H9 (cell line): ENCODE data around the gene MPP1. TPM values are rescaled to one million over a fixed set of nuclear protein-coding genes. Genes with fewer than 3 reads are reported as not detected.

Experiments
- DNase-seq: peaks from one replicate; pipeline ENCODE4 v3.0.0-alpha.2; 2017
- H2AFZ ChIP-seq: one replicate; pipeline ENCODE4 v1.6.1; 2013; ENCODE audit warnings: mild to moderate bottlenecking, low read length, control low read depth, moderate library complexity
- H2AK5ac ChIP-seq: 2 replicates; pipeline ENCODE4 v1.6.1; 2013; ENCODE audit warnings: low read length, control low read depth, mixed read lengths; ENCODE audit not compliant: insufficient read length
- H2BK120ac ChIP-seq: one replicate; pipeline ENCODE4 v1.6.1; 2013; ENCODE audit warnings: low read depth, mild to moderate bottlenecking, low read length, control low read depth, inconsistent platforms; ENCODE audit not compliant: poor library complexity, severe bottlenecking
- H2BK12ac ChIP-seq: 2 replicates; pipeline ENCODE4 v1.6.1; 2013; ENCODE audit warnings: low read length, control low read depth, mixed read lengths, low read depth; ENCODE audit not compliant: insufficient read length
- H2BK15ac ChIP-seq: 2 replicates; pipeline ENCODE4 v1.6.1; 2013; ENCODE audit warnings: low read depth, low read length, control low read depth
- H2BK20ac ChIP-seq: one replicate; pipeline ENCODE4 v1.6.1; 2013; ENCODE audit warnings: low read depth, mild to moderate bottlenecking, low read length, control low read depth, inconsistent platforms; ENCODE audit not compliant: poor library complexity, severe bottlenecking
- H2BK5ac ChIP-seq: 2 replicates; pipeline ENCODE4 v1.6.1; 2013; ENCODE audit warnings: low read length, control low read depth, mixed read lengths; ENCODE audit not compliant: insufficient read length
- H3K14ac ChIP-seq: 2 replicates; pipeline ENCODE4 v1.6.1; 2013; ENCODE audit warnings: low read length, control low read depth; ENCODE audit not compliant: insufficient read depth
- H3K18ac ChIP-seq: 2 replicates; pipeline ENCODE4 v1.6.1; 2013; ENCODE audit warnings: low read depth, mild to moderate bottlenecking, mixed read lengths, low read length, control low read depth; ENCODE audit not compliant: insufficient read length
- H3K23ac ChIP-seq: 2 replicates; pipeline ENCODE4 v1.6.1; 2013; ENCODE audit warnings: low read length, control low read depth, mixed read lengths, low read depth; ENCODE audit not compliant: insufficient read length
- H3K23me2 ChIP-seq: 2 replicates; pipeline ENCODE4 v1.6.1; 2013; ENCODE audit warnings: low read depth, mild to moderate bottlenecking, mixed read lengths, low read length, control low read depth; ENCODE audit not compliant: insufficient read length, poor library complexity, severe bottlenecking
- H3K27ac ChIP-seq: 2 replicates; pipeline ENCODE4 v1.5.1; 2013; ENCODE audit warnings: low read length, control low read depth, mixed read lengths, low read depth; ENCODE audit not compliant: insufficient read length
- H3K27me3 ChIP-seq: 2 replicates; pipeline ENCODE4 v1.6.1; 2013; ENCODE audit warnings: low read length, control low read depth, inconsistent platforms; ENCODE audit not compliant: insufficient read depth
- H3K4ac ChIP-seq: 2 replicates; pipeline ENCODE4 v1.6.1; 2013; ENCODE audit warnings: low read depth, mild to moderate bottlenecking, control low read depth, inconsistent platforms, low read length, moderate library complexity
- H3K4me1 ChIP-seq: 2 replicates; pipeline ENCODE4 v1.6.1; 2013; ENCODE audit warnings: low read length, control low read depth, inconsistent platforms; ENCODE audit not compliant: insufficient read depth
- H3K4me2 ChIP-seq: 2 replicates; pipeline ENCODE4 v1.6.1; 2013; ENCODE audit warnings: low read length, control low read depth, mixed read lengths; ENCODE audit not compliant: insufficient read length, insufficient read depth
- H3K56ac ChIP-seq: 2 replicates; pipeline ENCODE4 v1.6.1; 2013; ENCODE audit warnings: low read depth, mild to moderate bottlenecking, mixed read lengths, low read length, control low read depth; ENCODE audit not compliant: insufficient read length
- H3K79me1 ChIP-seq: 2 replicates; pipeline ENCODE4 v1.6.1; 2013; ENCODE audit warnings: low read depth, mild to moderate bottlenecking, moderate library complexity, low read length, control low read depth, inconsistent platforms; ENCODE audit not compliant: insufficient read depth, poor library complexity, severe bottlenecking
- H3K79me2 ChIP-seq: 2 replicates; pipeline ENCODE4 v1.6.1; 2013; ENCODE audit warnings: low read length, control low read depth, inconsistent platforms; ENCODE audit not compliant: insufficient read depth
- H3K9ac ChIP-seq: 2 replicates; pipeline ENCODE4 v1.6.1; 2013; ENCODE audit warnings: low read length, control low read depth, mixed read lengths; ENCODE audit not compliant: insufficient read length; ENCODE audit errors: extremely low read depth
- H3K9me3 ChIP-seq: one replicate; pipeline ENCODE4 v1.6.1; 2013; ENCODE audit warnings: low read depth, low read length, inconsistent platforms; ENCODE audit not compliant: control insufficient read depth
- H3T11ph ChIP-seq: one replicate; pipeline ENCODE4 v1.6.1; 2013; ENCODE audit warnings: mild to moderate bottlenecking, low read length, control low read depth, inconsistent platforms
- H4K20me1 ChIP-seq: one replicate; pipeline ENCODE4 v1.6.1; 2013; ENCODE audit not compliant: control insufficient read depth, insufficient read length, insufficient read depth
- H4K5ac ChIP-seq: 2 replicates; pipeline ENCODE4 v1.6.1; 2013; ENCODE audit warnings: low read depth, mild to moderate bottlenecking, mixed read lengths, low read length, control low read depth; ENCODE audit not compliant: insufficient read length
- H4K8ac ChIP-seq: replicated peaks from 2 replicates; pipeline ENCODE4 v1.6.1; 2013; ENCODE audit warnings: low read length, control low read depth, mixed read lengths, low read depth; ENCODE audit not compliant: insufficient read length
- H4K91ac ChIP-seq: 2 replicates; pipeline ENCODE4 v1.6.1; 2013; ENCODE audit warnings: low read depth, mild to moderate bottlenecking, moderate library complexity, mixed read lengths, low read length, control low read depth; ENCODE audit not compliant: insufficient read length
- H3K27ac Mint-ChIP-seq, 3 experiments: 2 replicates in 2 of 3; 3 replicates in 1 of 3; pipeline ENCODE4 v1.8.0; 2020 to 2021; ENCODE audit warnings: mixed read lengths in 3 of 3, mild to moderate bottlenecking in 1 of 3, moderate library complexity in 1 of 3
- H3K27me3 Mint-ChIP-seq: 2 replicates; pipeline ENCODE4 v1.8.0; 2021; ENCODE audit warnings: low read depth, mild to moderate bottlenecking, moderate library complexity, mixed read lengths
- H3K36me3 Mint-ChIP-seq, 3 experiments: 2 replicates in 2 of 3; 3 replicates in 1 of 3; pipeline ENCODE4 v1.8.0; 2020 to 2021; ENCODE audit warnings: low read depth in 3 of 3, mixed read lengths in 3 of 3; ENCODE audit not compliant: insufficient read depth in 1 of 3
- H3K4me1 Mint-ChIP-seq, 2 experiments: 2 replicates each; pipeline ENCODE4 v1.8.0; 2020; ENCODE audit warnings: mixed read lengths in 2 of 2
- H3K4me3 Mint-ChIP-seq, 2 experiments: 2 replicates in 1 of 2; 3 replicates in 1 of 2; pipeline ENCODE4 v1.8.0; 2020 to 2021; ENCODE audit warnings: mild to moderate bottlenecking in 2 of 2, mixed read lengths in 2 of 2, moderate library complexity in 1 of 2
- H3K9me3 Mint-ChIP-seq, 2 experiments: 2 replicates in 1 of 2; 3 replicates in 1 of 2; pipeline ENCODE4 v1.8.0; 2020; ENCODE audit warnings: mild to moderate bottlenecking in 2 of 2, mixed read lengths in 2 of 2, moderate library complexity in 1 of 2
- WGBS: extraction: QIAGEN DNeasy Blood & Tissue Kit; methylation state at CpG from one replicate; pipeline ENCODE4 v1.1.7; 2013; ENCODE audit warnings: missing lambda C conversion rate, low lambda C conversion rate, mixed read lengths; ENCODE audit not compliant: insufficient read length; ENCODE audit errors: extremely low coverage; 5-methylcytosine and 5-hydroxymethylcytosine counted together
- total RNA-seq: library from RNA; stranded (reverse); gene quantifications from 2 replicates; pipeline ENCODE4 v1.2.1, GENCODE V29; 2021
- TF ChIP-seq, protein P1 (sequence below): fragments of 200-600 bp; sonication (generic); conservative IDR thresholded peaks from 3 replicates; pipeline ENCODE4 v1.8.0; 2021; ENCODE audit warnings: antibody characterized with exemption, mild to moderate bottlenecking

The MPP1 gene
- total RNA-seq, 1 experiment from 2014 or later: 17.9 TPM

DNA sequence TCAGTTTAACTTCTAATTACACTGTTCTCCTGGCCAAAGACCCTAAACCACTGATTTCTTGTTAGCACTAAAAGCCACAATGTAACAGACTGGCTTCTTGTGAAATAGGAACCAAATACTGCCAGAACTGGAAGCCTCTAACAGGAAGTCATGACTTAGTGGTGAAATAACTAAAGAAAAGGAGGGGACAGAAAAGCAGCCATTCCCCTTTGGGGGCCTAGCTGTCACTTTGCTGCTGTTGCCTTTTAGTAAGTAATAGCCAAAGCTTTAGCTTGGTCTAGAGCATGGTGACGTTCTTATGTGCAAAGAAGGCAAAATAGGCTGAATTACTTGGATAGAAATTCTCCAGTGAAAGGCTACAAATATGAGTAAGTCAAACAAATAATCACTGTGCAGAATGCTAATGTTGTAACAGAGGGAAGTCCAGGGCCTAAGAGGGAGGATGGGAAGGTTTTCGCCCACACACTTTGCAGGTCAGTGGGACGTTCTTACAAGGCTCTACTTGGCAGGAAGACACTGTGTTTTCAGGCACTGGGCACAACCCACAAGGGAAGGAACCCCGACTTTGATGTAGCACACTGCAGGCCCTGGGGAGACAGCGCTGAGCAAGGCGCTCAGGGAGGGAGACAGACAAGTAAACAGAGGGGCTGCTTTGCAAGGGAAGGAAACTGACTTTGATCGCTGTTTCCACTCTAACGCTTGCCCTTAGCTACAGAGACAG, 71.1 kb downstream of the MPP1 start:
- no peak overlapping the region for H2AK5ac ChIP-seq
- H3K27me3 ChIP-seq: no peaks in the 10 kb centered on the region; the same call in 1 of the 2 replicates
- H4K8ac ChIP-seq: peak overlapping the region; percentile 48
- no peak overlapping the region for H3K18ac ChIP-seq
- no peak overlapping the region for H2BK120ac ChIP-seq
- no peak overlapping the region for H3K56ac ChIP-seq
- no CpG with 5 or more reads among the region's 8 CpGs for WGBS
- no peak overlapping the region for H3K9ac ChIP-seq
- Mint-ChIP-seq H3K27ac (no peak overlapping the region; a peak in 1 of 7 replicates), H3K27me3 (peaks cover 3% of the 10 kb centered on the region), H3K36me3 (no peaks in the 10 kb centered on the region; a peak in 2 of 7 replicates), H3K4me1 (peaks cover 5 to 9% of the 10 kb centered on the region in 2 experiments; a peak in 2 of 4 replicates), H3K9me3 (peaks cover 77 to 81% of the 10 kb centered on the region in 2 experiments), H3K4me3 (no peak overlapping the region)
- no peaks in the 10 kb centered on the region for H3K79me1 ChIP-seq
- TF ChIP-seq, protein P1, sequence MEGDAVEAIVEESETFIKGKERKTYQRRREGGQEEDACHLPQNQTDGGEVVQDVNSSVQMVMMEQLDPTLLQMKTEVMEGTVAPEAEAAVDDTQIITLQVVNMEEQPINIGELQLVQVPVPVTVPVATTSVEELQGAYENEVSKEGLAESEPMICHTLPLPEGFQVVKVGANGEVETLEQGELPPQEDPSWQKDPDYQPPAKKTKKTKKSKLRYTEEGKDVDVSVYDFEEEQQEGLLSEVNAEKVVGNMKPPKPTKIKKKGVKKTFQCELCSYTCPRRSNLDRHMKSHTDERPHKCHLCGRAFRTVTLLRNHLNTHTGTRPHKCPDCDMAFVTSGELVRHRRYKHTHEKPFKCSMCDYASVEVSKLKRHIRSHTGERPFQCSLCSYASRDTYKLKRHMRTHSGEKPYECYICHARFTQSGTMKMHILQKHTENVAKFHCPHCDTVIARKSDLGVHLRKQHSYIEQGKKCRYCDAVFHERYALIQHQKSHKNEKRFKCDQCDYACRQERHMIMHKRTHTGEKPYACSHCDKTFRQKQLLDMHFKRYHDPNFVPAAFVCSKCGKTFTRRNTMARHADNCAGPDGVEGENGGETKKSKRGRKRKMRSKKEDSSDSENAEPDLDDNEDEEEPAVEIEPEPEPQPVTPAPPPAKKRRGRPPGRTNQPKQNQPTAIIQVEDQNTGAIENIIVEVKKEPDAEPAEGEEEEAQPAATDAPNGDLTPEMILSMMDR: no peak
- H3K27ac ChIP-seq: no peak overlapping the region
- DNase-seq: no peak
- H3K79me2 ChIP-seq: no peaks in the 10 kb centered on the region
- no peak overlapping the region for H2BK5ac ChIP-seq
- H2BK20ac ChIP-seq: no peak overlapping the region
- H3T11ph ChIP-seq: no peak overlapping the region
- H2BK15ac ChIP-seq: no peak overlapping the region
- no peak overlapping the region for H3K14ac ChIP-seq
- H4K5ac ChIP-seq: no peak overlapping the region
- no peak overlapping the region for H2BK12ac ChIP-seq
- no peak overlapping the region for H3K23ac ChIP-seq
- no peak overlapping the region for H3K4me2 ChIP-seq
- no peak overlapping the region for H4K91ac ChIP-seq
- H3K4ac ChIP-seq: no peak overlapping the region
- H2AFZ ChIP-seq: no peak overlapping the region
- H3K9me3 ChIP-seq: peaks cover 58% of the 10 kb centered on the region
- H3K23me2 ChIP-seq: no peaks in the 10 kb centered on the region
- H3K4me1 ChIP-seq: peaks cover 2% of the 10 kb centered on the region; the same call in 1 of the 2 replicates
- no peaks in the 10 kb centered on the region for H4K20me1 ChIP-seq
